GM23338 (cell line): ENCODE measurements around the gene ABCF1. TPM values are rescaled to one million over a fixed set of nuclear protein-coding genes. Genes with fewer than 3 reads are reported as not detected.

Experiments
- ATAC-seq: fragments of 200-7000 bp; cut with Tn5 transposase; 3 replicates; pipeline ENCODE4 v1.9.1; 2020
- DNase-seq: peaks from one replicate; pipeline ENCODE4 v3.0.0-alpha.2; 2015; ENCODE audit warnings: low spot score
- H2AFZ ChIP-seq: fragments of 200-600 bp; sonication (generic); 2 replicates; pipeline ENCODE4 v1.8.0; 2016; ENCODE audit warnings: antibody characterized with exemption, mild to moderate bottlenecking, moderate library complexity
- H3F3A ChIP-seq: fragments of 200-600 bp; sonication (generic); replicated peaks from 2 replicates; pipeline ENCODE4 v1.8.0; 2017; ENCODE audit warnings: antibody characterized with exemption, mixed run types, low read depth
- H3K27ac ChIP-seq: fragments of 200-600 bp; sonication (generic); 2 replicates; pipeline ENCODE4 v1.6.1; 2016; ENCODE audit warnings: low read depth
- H3K27me3 ChIP-seq: fragments of 200-600 bp; sonication (generic); 2 replicates; pipeline ENCODE4 v1.8.0; 2016; ENCODE audit warnings: mild to moderate bottlenecking, mixed run types, moderate library complexity; ENCODE audit not compliant: insufficient read depth
- H3K36me3 ChIP-seq: fragments of 200-600 bp; sonication (generic); 2 replicates; pipeline ENCODE4 v1.8.0; 2016; ENCODE audit warnings: mild to moderate bottlenecking; ENCODE audit not compliant: insufficient read depth
- H3K4me1 ChIP-seq: fragments of 200-600 bp; sonication (generic); 2 replicates; pipeline ENCODE4 v1.8.0; 2016; ENCODE audit warnings: mild to moderate bottlenecking, moderate library complexity; ENCODE audit not compliant: insufficient read depth
- H3K4me2 ChIP-seq: fragments of 200-600 bp; sonication (generic); 2 replicates; pipeline ENCODE4 v1.7.1; 2017; ENCODE audit warnings: mixed run types
- H3K4me3 ChIP-seq: fragments of 200-600 bp; sonication (generic); 2 replicates; pipeline ENCODE4 v1.6.1; 2016; ENCODE audit warnings: mixed run types
- H3K79me2 ChIP-seq: fragments of 200-600 bp; sonication (generic); replicated peaks from 2 replicates; pipeline ENCODE4 v1.8.0; 2017; ENCODE audit warnings: mild to moderate bottlenecking; ENCODE audit not compliant: insufficient read depth
- H3K9me2 ChIP-seq: fragments of 200-600 bp; sonication (generic); 2 replicates; pipeline ENCODE4 v1.8.0; 2017; ENCODE audit not compliant: insufficient read depth
- H4K20me1 ChIP-seq: fragments of 200-600 bp; sonication (generic); replicated peaks from 2 replicates; pipeline ENCODE4 v1.8.0; 2017; ENCODE audit warnings: mild to moderate bottlenecking; ENCODE audit not compliant: insufficient read depth
- H3K27ac Mint-ChIP-seq: 2 replicates; pipeline ENCODE4 v1.8.0; 2020; ENCODE audit warnings: inconsistent platforms, mild to moderate bottlenecking, moderate library complexity, mixed read lengths
- H3K27me3 Mint-ChIP-seq: 3 replicates; pipeline ENCODE4 v1.8.0; 2022; ENCODE audit warnings: low read depth, mild to moderate bottlenecking, moderate library complexity, mixed read lengths, inconsistent platforms; ENCODE audit not compliant: insufficient read depth, poor library complexity
- H3K36me3 Mint-ChIP-seq: 3 replicates; pipeline ENCODE4 v1.8.0; 2021; ENCODE audit warnings: low read depth, mild to moderate bottlenecking, inconsistent platforms, moderate library complexity, mixed read lengths
- H3K4me1 Mint-ChIP-seq: 3 replicates; pipeline ENCODE4 v1.8.0; 2020; ENCODE audit warnings: mild to moderate bottlenecking, inconsistent platforms, mixed read lengths
- H3K4me3 Mint-ChIP-seq: 3 replicates; pipeline ENCODE4 v1.8.0; 2021; ENCODE audit warnings: moderate library complexity, mild to moderate bottlenecking, inconsistent platforms, mixed read lengths
- H3K9me3 Mint-ChIP-seq: 3 replicates; pipeline ENCODE4 v1.8.0; 2020; ENCODE audit warnings: moderate library complexity, mild to moderate bottlenecking, inconsistent platforms, mixed read lengths
- CREB1 ChIP-seq: fragments of 250-450 bp; sonication (Bioruptor Pico); IDR thresholded peaks from 2 replicates; pipeline ENCODE4 v1.5.0; 2020; ENCODE audit warnings: low read depth, mild to moderate bottlenecking, moderate library complexity
- CTCF ChIP-seq, 2 experiments: fragments of 200-600 bp in 1 of 2; sonication (generic) in 1 of 2; conservative IDR thresholded peaks; 2 replicates each; pipeline versions ENCODE4 v1.5.1 to v1.6.1; 2016 to 2017; ENCODE audit warnings: antibody characterized with exemption in 2 of 2, low read depth in 2 of 2, mild to moderate bottlenecking in 2 of 2, moderate library complexity in 1 of 2
- EZH2 ChIP-seq: fragments of 200-600 bp; sonication (generic); IDR thresholded peaks from one replicate; pipeline ENCODE4 v1.8.0; 2017; ENCODE audit warnings: antibody characterized with exemption, mild to moderate bottlenecking, low read depth; ENCODE audit not compliant: unreplicated experiment
- EZH2phosphoT487 ChIP-seq: fragments of 200-600 bp; sonication (generic); IDR thresholded peaks from one replicate; pipeline ENCODE4 v1.8.1; 2018; ENCODE audit warnings: antibody characterized with exemption; ENCODE audit not compliant: unreplicated experiment
- JUNB ChIP-seq: IDR thresholded peaks from one replicate; pipeline ENCODE4 v1.6.1; 2016; ENCODE audit warnings: antibody characterized with exemption; ENCODE audit not compliant: unreplicated experiment
- NANOG ChIP-seq: IDR thresholded peaks from 2 replicates; pipeline ENCODE4 v1.6.1; 2016; ENCODE audit warnings: antibody characterized with exemption, borderline replicate concordance
- POLR2AphosphoS5 ChIP-seq: IDR thresholded peaks from 2 replicates; pipeline ENCODE4 v1.6.1; 2016; ENCODE audit warnings: antibody characterized with exemption, low read depth
- REST ChIP-seq: IDR thresholded peaks from one replicate; pipeline ENCODE4 v1.6.1; 2018; ENCODE audit warnings: antibody characterized with exemption; ENCODE audit not compliant: unreplicated experiment
- STAT1 ChIP-seq: IDR thresholded peaks from one replicate; pipeline ENCODE4 v1.6.1; 2016; ENCODE audit warnings: antibody characterized with exemption; ENCODE audit not compliant: unreplicated experiment
- ZNF114 ChIP-seq: fragments of 250-450 bp; sonication (Bioruptor Pico); IDR thresholded peaks from 2 replicates; pipeline ENCODE4 v1.5.0; 2020; ENCODE audit warnings: mild to moderate bottlenecking, moderate library complexity
- ZNF331 ChIP-seq: fragments of 250-450 bp; sonication (Bioruptor Pico); IDR thresholded peaks from 2 replicates; pipeline ENCODE4 v1.5.0; 2020; ENCODE audit warnings: low read depth, mild to moderate bottlenecking, moderate library complexity
- polyA plus RNA-seq: library from polyadenylated mRNA; unstranded; fragments of >200 nt; fragmentation: Nextera tagmentation; extraction: Ambion mirVana; gene quantifications from 2 replicates; pipeline ENCODE4 v1.2.1, GENCODE V29; 2016
- total RNA-seq: library from RNA; depleted of rRNA; stranded (reverse); fragments of >200 nt; shearing (Covaris generic); gene quantifications from 2 replicates; pipeline ENCODE4 v1.2.3, GENCODE V29; 2014
- TF ChIP-seq, protein P1 (sequence below): fragments of 250-450 bp; sonication (Bioruptor Pico); IDR thresholded peaks from 2 replicates; pipeline ENCODE4 v1.5.0; 2020; ENCODE audit warnings: mild to moderate bottlenecking, moderate library complexity
- TF ChIP-seq, protein P2 (sequence below): IDR thresholded peaks from 2 replicates; pipeline ENCODE4 v1.6.1; 2016; ENCODE audit warnings: antibody characterized with exemption

Gene ABCF1
- total and polyA plus RNA-seq, 2 experiments from 2014 or later: 92.6 to 244 TPM

- TF ChIP-seq, protein P1, sequence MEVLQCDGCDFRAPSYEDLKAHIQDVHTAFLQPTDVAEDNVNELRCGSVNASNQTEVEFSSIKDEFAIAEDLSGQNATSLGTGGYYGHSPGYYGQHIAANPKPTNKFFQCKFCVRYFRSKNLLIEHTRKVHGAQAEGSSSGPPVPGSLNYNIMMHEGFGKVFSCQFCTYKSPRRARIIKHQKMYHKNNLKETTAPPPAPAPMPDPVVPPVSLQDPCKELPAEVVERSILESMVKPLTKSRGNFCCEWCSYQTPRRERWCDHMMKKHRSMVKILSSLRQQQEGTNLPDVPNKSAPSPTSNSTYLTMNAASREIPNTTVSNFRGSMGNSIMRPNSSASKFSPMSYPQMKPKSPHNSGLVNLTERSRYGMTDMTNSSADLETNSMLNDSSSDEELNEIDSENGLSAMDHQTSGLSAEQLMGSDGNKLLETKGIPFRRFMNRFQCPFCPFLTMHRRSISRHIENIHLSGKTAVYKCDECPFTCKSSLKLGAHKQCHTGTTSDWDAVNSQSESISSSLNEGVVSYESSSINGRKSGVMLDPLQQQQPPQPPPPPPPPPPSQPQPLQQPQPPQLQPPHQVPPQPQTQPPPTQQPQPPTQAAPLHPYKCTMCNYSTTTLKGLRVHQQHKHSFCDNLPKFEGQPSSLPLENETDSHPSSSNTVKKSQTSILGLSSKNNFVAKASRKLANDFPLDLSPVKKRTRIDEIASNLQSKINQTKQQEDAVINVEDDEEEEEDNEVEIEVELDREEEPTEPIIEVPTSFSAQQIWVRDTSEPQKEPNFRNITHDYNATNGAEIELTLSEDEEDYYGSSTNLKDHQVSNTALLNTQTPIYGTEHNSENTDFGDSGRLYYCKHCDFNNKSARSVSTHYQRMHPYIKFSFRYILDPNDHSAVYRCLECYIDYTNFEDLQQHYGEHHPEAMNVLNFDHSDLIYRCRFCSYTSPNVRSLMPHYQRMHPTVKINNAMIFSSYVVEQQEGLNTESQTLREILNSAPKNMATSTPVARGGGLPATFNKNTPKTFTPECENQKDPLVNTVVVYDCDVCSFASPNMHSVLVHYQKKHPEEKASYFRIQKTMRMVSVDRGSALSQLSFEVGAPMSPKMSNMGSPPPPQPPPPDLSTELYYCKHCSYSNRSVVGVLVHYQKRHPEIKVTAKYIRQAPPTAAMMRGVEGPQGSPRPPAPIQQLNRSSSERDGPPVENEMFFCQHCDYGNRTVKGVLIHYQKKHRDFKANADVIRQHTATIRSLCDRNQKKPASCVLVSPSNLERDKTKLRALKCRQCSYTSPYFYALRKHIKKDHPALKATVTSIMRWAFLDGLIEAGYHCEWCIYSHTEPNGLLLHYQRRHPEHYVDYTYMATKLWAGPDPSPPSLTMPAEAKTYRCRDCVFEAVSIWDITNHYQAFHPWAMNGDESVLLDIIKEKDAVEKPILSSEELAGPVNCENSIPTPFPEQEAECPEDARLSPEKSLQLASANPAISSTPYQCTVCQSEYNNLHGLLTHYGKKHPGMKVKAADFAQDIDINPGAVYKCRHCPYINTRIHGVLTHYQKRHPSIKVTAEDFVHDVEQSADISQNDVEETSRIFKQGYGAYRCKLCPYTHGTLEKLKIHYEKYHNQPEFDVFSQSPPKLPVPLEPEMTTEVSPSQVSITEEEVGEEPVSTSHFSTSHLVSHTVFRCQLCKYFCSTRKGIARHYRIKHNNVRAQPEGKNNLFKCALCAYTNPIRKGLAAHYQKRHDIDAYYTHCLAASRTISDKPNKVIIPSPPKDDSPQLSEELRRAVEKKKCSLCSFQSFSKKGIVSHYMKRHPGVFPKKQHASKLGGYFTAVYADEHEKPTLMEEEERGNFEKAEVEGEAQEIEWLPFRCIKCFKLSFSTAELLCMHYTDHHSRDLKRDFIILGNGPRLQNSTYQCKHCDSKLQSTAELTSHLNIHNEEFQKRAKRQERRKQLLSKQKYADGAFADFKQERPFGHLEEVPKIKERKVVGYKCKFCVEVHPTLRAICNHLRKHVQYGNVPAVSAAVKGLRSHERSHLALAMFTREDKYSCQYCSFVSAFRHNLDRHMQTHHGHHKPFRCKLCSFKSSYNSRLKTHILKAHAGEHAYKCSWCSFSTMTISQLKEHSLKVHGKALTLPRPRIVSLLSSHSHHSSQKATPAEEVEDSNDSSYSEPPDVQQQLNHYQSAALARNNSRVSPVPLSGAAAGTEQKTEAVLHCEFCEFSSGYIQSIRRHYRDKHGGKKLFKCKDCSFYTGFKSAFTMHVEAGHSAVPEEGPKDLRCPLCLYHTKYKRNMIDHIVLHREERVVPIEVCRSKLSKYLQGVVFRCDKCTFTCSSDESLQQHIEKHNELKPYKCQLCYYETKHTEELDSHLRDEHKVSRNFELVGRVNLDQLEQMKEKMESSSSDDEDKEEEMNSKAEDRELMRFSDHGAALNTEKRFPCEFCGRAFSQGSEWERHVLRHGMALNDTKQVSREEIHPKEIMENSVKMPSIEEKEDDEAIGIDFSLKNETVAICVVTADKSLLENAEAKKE: no peak
- TF ChIP-seq EZH2phosphoT487: no peak
- no peak for TF ChIP-seq STAT1
- TF ChIP-seq ZNF331: no peak
- no peak for TF ChIP-seq POLR2AphosphoS5
Observed at GRCh38 chr6:30573113-30573512, 1.9 kb downstream of the ABCF1 start (continued).

DNA sequence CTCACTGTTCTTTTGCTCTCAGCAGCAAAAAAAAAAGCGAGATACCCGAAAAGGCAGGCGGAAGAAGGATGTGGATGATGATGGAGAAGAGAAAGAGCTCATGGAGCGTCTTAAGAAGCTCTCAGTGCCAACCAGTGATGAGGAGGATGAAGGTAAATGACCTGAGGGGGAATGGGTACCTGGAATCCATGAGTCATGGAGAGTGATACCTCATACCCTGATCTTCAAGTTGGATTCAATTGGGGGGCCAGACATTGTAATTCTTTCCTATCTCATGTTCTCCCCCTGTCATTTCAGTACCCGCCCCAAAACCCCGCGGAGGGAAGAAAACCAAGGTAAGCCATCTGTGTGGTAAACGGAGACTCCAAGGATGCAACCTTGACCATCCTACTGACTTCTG, 6.8 kb downstream of the ABCF1 start:
- Histone ChIP-seq H4K20me1 (peaks cover 37% of the 10 kb centered on the region), H3K36me3 (peaks cover 69% of the 10 kb centered on the region), H3K4me2 (no peak overlapping the region), H3K27me3 (no peaks in the 10 kb centered on the region), H2AFZ (no peak overlapping the region), H3K79me2 (peaks cover 42% of the 10 kb centered on the region), H3K9me2 (no peaks in the 10 kb centered on the region), H3F3A (peaks cover 2% of the 10 kb centered on the region; the same call in 1 of the 2 replicates), H3K4me1 (peaks cover 5% of the 10 kb centered on the region; the same call in 1 of the 2 replicates), H3K27ac (no peak overlapping the region), H3K4me3 (no peak overlapping the region)
- H3K4me3 Mint-ChIP-seq: no peak overlapping the region
- H3K9me3 Mint-ChIP-seq: no peaks in the 10 kb centered on the region
- H3K4me1 Mint-ChIP-seq: peaks cover 7% of the 10 kb centered on the region
- peaks cover 72% of the 10 kb centered on the region for H3K36me3 Mint-ChIP-seq
- DNase-seq: no peak
- no peak for ATAC-seq
- H3K27ac Mint-ChIP-seq: no peak overlapping the region
- no peaks in the 10 kb centered on the region for H3K27me3 Mint-ChIP-seq
- TF ChIP-seq, protein P2, sequence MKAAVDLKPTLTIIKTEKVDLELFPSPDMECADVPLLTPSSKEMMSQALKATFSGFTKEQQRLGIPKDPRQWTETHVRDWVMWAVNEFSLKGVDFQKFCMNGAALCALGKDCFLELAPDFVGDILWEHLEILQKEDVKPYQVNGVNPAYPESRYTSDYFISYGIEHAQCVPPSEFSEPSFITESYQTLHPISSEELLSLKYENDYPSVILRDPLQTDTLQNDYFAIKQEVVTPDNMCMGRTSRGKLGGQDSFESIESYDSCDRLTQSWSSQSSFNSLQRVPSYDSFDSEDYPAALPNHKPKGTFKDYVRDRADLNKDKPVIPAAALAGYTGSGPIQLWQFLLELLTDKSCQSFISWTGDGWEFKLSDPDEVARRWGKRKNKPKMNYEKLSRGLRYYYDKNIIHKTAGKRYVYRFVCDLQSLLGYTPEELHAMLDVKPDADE: no peak
- TF ChIP-seq ZNF114 (no peak), EZH2 (no peak), ZNF331 (no peak), REST (no peak), JUNB (no peak), STAT1 (no peak), NANOG (no peak), CREB1 (no peak), EZH2phosphoT487 (no peak), CTCF (conservative IDR thresholded peaks at IDR 0.05; ENCODE audit: low read depth in 2 of 2) (no peak), POLR2AphosphoS5 (no peak)
